Retina (tissue), 1 donor: ENCODE data around the gene PALM3.
A peak's percentile ranks its signal among the peaks of the same experiment; 100 is the strongest.

ENCODE experiments used
- DNase-seq: peaks from one replicate; pipeline ENCODE4 v3.0.0-alpha.2; 2016

Gene PALM3

GRCh38 chr19:14088634-14089411 is 26.9 kb upstream of the PALM3 start:
- no peak for DNase-seq

GRCh38 chr19:14086098-14086497 is 24.2 kb upstream of the PALM3 start:
- no peak for DNase-seq

- DNase-seq, result no peak
These were observed 23.6 kb upstream of the PALM3 start, which contains the start of gene C19orf67 for GRCh38 chr19:14085309-14085995. Gene C19orf67 (minus strand): TSS chr19:14085783. CDS start chr19:14085627, 156 bp downstream.

GRCh38 chr19:14082675-14082960 is 20.7 kb upstream of the PALM3 start:
- no peak for DNase-seq

- no peak for DNase-seq
These were observed 20.2 kb upstream of the PALM3 start for GRCh38 chr19:14081797-14082674.

- DNase-seq, result peak; percentile 98
These were observed 19.3 kb upstream of the PALM3 start for GRCh38 chr19:14080887-14081796.

GRCh38 chr19:14078411-14078810 is 16.5 kb upstream of the PALM3 start:
- no peak for DNase-seq

- peak; percentile 66 for DNase-seq
These were observed 12.3 kb upstream of the PALM3 start for GRCh38 chr19:14073925-14074838.

GRCh38 chr19:14073261-14073924 is 11.5 kb upstream of the PALM3 start:
- DNase-seq, result peak; percentile 81

GRCh38 chr19:14072535-14073260 is 10.8 kb upstream of the PALM3 start, which contains the start of gene MISP3:
Gene MISP3 (plus strand): TSS chr19:14072786. CDS start chr19:14073310, 524 bp downstream.
- peak; percentile 77 for DNase-seq

GRCh38 chr19:14070268-14071050 is 8.6 kb upstream of the PALM3 start:
- DNase-seq, result no peak

- no peak for DNase-seq
These were observed 4.3 kb upstream of the PALM3 start for GRCh38 chr19:14066134-14066533.

GRCh38 chr19:14063105-14063504 is 1.2 kb upstream of the PALM3 start:
- DNase-seq, result no peak

GRCh38 chr19:14062558-14062855 is 631 bp upstream of the PALM3 start:
- no peak for DNase-seq

GRCh38 chr19:14061081-14061749 is 661 bp downstream of the PALM3 start:
- no peak for DNase-seq

- no peak for DNase-seq
These were observed 2.2 kb downstream of the PALM3 start for GRCh38 chr19:14059652-14060155.

GRCh38 chr19:14059093-14059480 is 2.8 kb downstream of the PALM3 start:
- DNase-seq, result no peak
